GM12878 (cell line): ENCODE results near the gene PGRMC2. TPM values are rescaled to one million over a fixed set of nuclear protein-coding genes. Genes with fewer than 3 reads are reported as not detected.

Experiments used
- ATAC-seq: fragments of 200-7000 bp; cut with Tn5 transposase; 3 replicates; pipeline ENCODE4 v1.9.1; 2020; ENCODE audit warnings: mild to moderate bottlenecking, moderate library complexity
- BruUV-seq: library from RNA; stranded (reverse); fragments of 400-500 nt; replicated peaks from 2 replicates; lab custom pipeline; 2021; lab: Mats Ljungman, UMichigan
- CTCF ChIA-PET: fragments of 300-600 bp; sonication (Branson Sonifier 250); formaldehyde crosslinking; extraction: SDS; loops from one replicate; lab custom pipeline; 2021; ENCODE audit warnings: inconsistent platforms; lab: Yijun Ruan, JAX
- POLR2A ChIA-PET: fragments of 350-600 bp; formaldehyde crosslinking; extraction: SDS; loops from one replicate; lab custom pipeline; 2021; ENCODE audit warnings: inconsistent platforms; lab: Charles Lee
- RAD21 ChIA-PET: fragments of 300-600 bp; sonication (Branson Sonifier 250); formaldehyde crosslinking; loops from one replicate; lab custom pipeline; 2023; ENCODE audit warnings: antibody characterized with exemption; ENCODE audit not compliant: unreplicated experiment; lab: Charles Lee
- SMC1A ChIA-PET: fragments of 300-600 bp; sonication (Branson Sonifier 250); formaldehyde crosslinking; loops from one replicate; lab custom pipeline; 2023; ENCODE audit not compliant: unreplicated experiment, uncharacterized antibody; lab: Charles Lee
- DNase-seq: peaks from one replicate; pipeline ENCODE4 v3.0.0-alpha.2; 2011; ENCODE audit warnings: low read depth, low spot score
- FAIRE-seq: peaks from 3 replicates; lab custom pipeline; 2011; peaks lifted over from hg19 to GRCh38; lab: Jason Lieb, UNC
- H2AFZ ChIP-seq: 2 replicates; pipeline ENCODE4 v1.6.0; 2011; ENCODE audit warnings: low read depth, low read length, control low read depth; ENCODE audit not compliant: control insufficient read depth
- H3K27ac ChIP-seq: 2 replicates; pipeline ENCODE4 v1.5.1; 2011; ENCODE audit warnings: control low read depth; ENCODE audit not compliant: control insufficient read depth, insufficient read depth
- H3K27me3 ChIP-seq, 2 experiments: replicated peaks in 1 of 2; 2 replicates each; pipeline versions ENCODE4 v1.6.0 to v1.6.1; 2011; ENCODE audit warnings: low read length in 1 of 2; ENCODE audit not compliant: control insufficient read depth in 2 of 2, insufficient read depth in 2 of 2
- H3K36me3 ChIP-seq, 2 experiments: 2 replicates each; pipeline ENCODE4 v1.5.1; 2011; ENCODE audit warnings: low read length in 1 of 2; ENCODE audit not compliant: control insufficient read depth in 2 of 2, insufficient read depth in 2 of 2
- H3K4me1 ChIP-seq: 2 replicates; pipeline ENCODE4 v1.6.1; 2011; ENCODE audit warnings: mild to moderate bottlenecking, low read length, moderate library complexity, mixed read lengths; ENCODE audit not compliant: control insufficient read depth, insufficient read depth
- H3K4me2 ChIP-seq: 2 replicates; pipeline ENCODE4 v1.6.0; 2011; ENCODE audit warnings: control low read depth; ENCODE audit not compliant: control insufficient read depth, insufficient read depth
- H3K4me3 ChIP-seq: fragments of 200-600 bp; sonication (generic); 2 replicates; pipeline ENCODE4 v1.5.1; 2016
- H3K79me2 ChIP-seq: 2 replicates; pipeline ENCODE4 v1.6.0; 2011; ENCODE audit warnings: low read length; ENCODE audit not compliant: control insufficient read depth, insufficient read depth
- H3K9ac ChIP-seq: 2 replicates; pipeline ENCODE4 v1.8.0; 2011; ENCODE audit warnings: low read length, control low read depth, mixed read lengths; ENCODE audit not compliant: control insufficient read depth, insufficient read depth
- H3K9me3 ChIP-seq: replicated peaks from 3 replicates; pipeline ENCODE4 v1.5.1; 2011; ENCODE audit warnings: mild to moderate bottlenecking, low read length; ENCODE audit not compliant: control insufficient read depth, insufficient read depth
- H4K20me1 ChIP-seq: 2 replicates; pipeline ENCODE4 v1.6.0; 2011; ENCODE audit not compliant: control insufficient read depth, insufficient read depth
- ASH2L ChIP-seq: fragments of 300-600, 200-600 bp; sonication (generic); IDR thresholded peaks from 2 replicates; pipeline ENCODE4 v1.6.1; 2017; ENCODE audit warnings: low read depth, mild to moderate bottlenecking, borderline replicate concordance
- BMI1 ChIP-seq: fragments of 450-650 bp; IDR thresholded peaks from 2 replicates; pipeline ENCODE4 v1.6.1; 2016; ENCODE audit warnings: mild to moderate bottlenecking, moderate library complexity, borderline replicate concordance
- GATAD2B ChIP-seq: fragments of 450-650 bp; conservative IDR thresholded peaks from 2 replicates; pipeline ENCODE4 v1.6.1; 2017; ENCODE audit warnings: low read depth, mild to moderate bottlenecking, moderate library complexity
- IKZF1 ChIP-seq: fragments of 450-650 bp; conservative IDR thresholded peaks from 2 replicates; pipeline ENCODE4 v1.6.1; 2017; ENCODE audit warnings: antibody characterized with exemption, mild to moderate bottlenecking
- PAX5 ChIP-seq: IDR thresholded peaks from 2 replicates; pipeline ENCODE4 v1.6.1; 2011; ENCODE audit warnings: low read depth, low read length, borderline replicate concordance
- WGBS: methylation state at CpG from one replicate; pipeline ENCODE4 v1.1.6; 2016; ENCODE audit warnings: low lambda C conversion rate; ENCODE audit not compliant: insufficient replicate concordance, insufficient coverage; ENCODE audit errors: missing lambda C conversion rate; 5-methylcytosine and 5-hydroxymethylcytosine counted together
- in situ Hi-C: fragments of 300-500 bp; cut with MboI; formaldehyde crosslinking; loops from 9 replicates; pipeline ENCODE4 v1.14.3; 2018; ENCODE audit warnings: mixed read lengths
- intact Hi-C: fragments of 100-400 bp; cut with micrococcal nuclease; formaldehyde crosslinking; loops from one replicate; pipeline ENCODE4 v1.14.2; 2022; ENCODE audit not compliant: unreplicated experiment
- polyA plus RNA-seq, 11 experiments: library from polyadenylated mRNA; depleted of rRNA in 4 of 11; unstranded in 6 of 11; stranded (reverse) in 5 of 11; fragments of >200 nt; fragmentation: Nextera tagmentation in 4 of 11; fragmentation: Illumina TruSeq in 1 of 11; extraction: Ambion mirVana in 4 of 11; extraction: Trizol in 1 of 11; gene quantifications; 1 replicate in 1 of 11; 2 replicates in 10 of 11; pipeline versions ENCODE4 v1.2.1 to v1.2.3, GENCODE V29; 2011 to 2016; ENCODE audit warnings: inconsistent platforms in 2 of 11, missing spikeins in 2 of 11, low read depth in 1 of 11
- total RNA-seq, 4 experiments: library from RNA; depleted of rRNA in 3 of 4; stranded (reverse); fragments of >200 nt in 3 of 4; fragmentation: Illumina TruSeq in 1 of 4; extraction: Trizol in 1 of 4; gene quantifications; 2 replicates each; pipeline versions ENCODE4 v1.2.1 to v1.2.3, GENCODE V29; 2013 to 2021
- TF ChIP-seq, protein P1 (sequence below): IDR thresholded peaks from 2 replicates; pipeline ENCODE4 v1.6.1; 2012; ENCODE audit warnings: low read depth, low read length, improper control_type of control experiment
- TF ChIP-seq, protein P2 (sequence below): fragments of 450-650 bp; IDR thresholded peaks from 2 replicates; pipeline ENCODE4 v1.6.1; 2017; ENCODE audit warnings: mild to moderate bottlenecking

The PGRMC2 gene
- total and polyA plus RNA-seq, 10 of the 15 experiments (the other 5 are each of a cell fraction or from before 2014, with no cell fraction given), result 6.3 to 38.4 (median 12.0) TPM

DNA sequence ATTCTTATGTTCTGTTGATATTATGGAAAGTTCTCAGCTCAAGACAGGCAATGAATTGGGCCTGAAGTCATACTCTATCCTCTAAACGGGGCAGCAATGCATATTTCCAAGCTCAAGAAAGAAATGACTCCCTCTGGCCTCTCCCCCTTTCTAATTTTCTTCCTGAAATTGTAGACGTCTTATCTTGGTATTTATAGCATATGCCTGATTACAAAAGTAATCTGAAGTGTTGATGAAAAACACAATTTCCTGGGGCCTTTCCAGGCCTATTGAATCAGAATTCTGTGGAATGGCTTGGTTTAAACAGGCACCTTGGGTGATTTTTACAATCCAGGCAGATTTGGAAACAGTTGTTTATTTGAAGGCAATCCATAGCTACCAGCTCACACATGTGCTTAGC lies 21.4 kb upstream of the PGRMC2 start:
- no peaks in the 10 kb centered on the region for H3K27me3 ChIP-seq
- no peak for ATAC-seq
- CTCF ChIA-PET, result interaction anchor here (0.6 kb wide), 1 partner anchor 748 kb away, joined by 3 read pairs; no protein-coding TSS in a partner anchor
- in situ Hi-C loops, result no loop called here
- TF ChIP-seq BMI1 (no peak), GATAD2B (no peak), PAX5 (no peak), IKZF1 (no peak), ASH2L (no peak)
- TF ChIP-seq, protein P1, sequence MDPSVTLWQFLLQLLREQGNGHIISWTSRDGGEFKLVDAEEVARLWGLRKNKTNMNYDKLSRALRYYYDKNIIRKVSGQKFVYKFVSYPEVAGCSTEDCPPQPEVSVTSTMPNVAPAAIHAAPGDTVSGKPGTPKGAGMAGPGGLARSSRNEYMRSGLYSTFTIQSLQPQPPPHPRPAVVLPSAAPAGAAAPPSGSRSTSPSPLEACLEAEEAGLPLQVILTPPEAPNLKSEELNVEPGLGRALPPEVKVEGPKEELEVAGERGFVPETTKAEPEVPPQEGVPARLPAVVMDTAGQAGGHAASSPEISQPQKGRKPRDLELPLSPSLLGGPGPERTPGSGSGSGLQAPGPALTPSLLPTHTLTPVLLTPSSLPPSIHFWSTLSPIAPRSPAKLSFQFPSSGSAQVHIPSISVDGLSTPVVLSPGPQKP, result no peak
- TF ChIP-seq, protein P2, sequence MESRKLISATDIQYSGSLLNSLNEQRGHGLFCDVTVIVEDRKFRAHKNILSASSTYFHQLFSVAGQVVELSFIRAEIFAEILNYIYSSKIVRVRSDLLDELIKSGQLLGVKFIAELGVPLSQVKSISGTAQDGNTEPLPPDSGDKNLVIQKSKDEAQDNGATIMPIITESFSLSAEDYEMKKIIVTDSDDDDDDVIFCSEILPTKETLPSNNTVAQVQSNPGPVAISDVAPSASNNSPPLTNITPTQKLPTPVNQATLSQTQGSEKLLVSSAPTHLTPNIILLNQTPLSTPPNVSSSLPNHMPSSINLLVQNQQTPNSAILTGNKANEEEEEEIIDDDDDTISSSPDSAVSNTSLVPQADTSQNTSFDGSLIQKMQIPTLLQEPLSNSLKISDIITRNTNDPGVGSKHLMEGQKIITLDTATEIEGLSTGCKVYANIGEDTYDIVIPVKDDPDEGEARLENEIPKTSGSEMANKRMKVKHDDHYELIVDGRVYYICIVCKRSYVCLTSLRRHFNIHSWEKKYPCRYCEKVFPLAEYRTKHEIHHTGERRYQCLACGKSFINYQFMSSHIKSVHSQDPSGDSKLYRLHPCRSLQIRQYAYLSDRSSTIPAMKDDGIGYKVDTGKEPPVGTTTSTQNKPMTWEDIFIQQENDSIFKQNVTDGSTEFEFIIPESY, result no peak
- H3K4me3 ChIP-seq, result no peak overlapping the region
- no peaks in the 10 kb centered on the region for H4K20me1 ChIP-seq
- intact Hi-C loops, result no loop called here
- H3K79me2 ChIP-seq, result no peaks in the 10 kb centered on the region
- RAD21 ChIA-PET, result no interaction called here
- no peak for FAIRE-seq
- no peaks in the 10 kb centered on the region for H3K4me1 ChIP-seq
- H2AFZ ChIP-seq, result no peak overlapping the region
- no peak overlapping the region for H3K27ac ChIP-seq
- no TSS peak for BruUV-seq
- POLR2A ChIA-PET, result no interaction called here
- SMC1A ChIA-PET, result no interaction called here
- no peak overlapping the region for H3K4me2 ChIP-seq
- WGBS, result 29% methylated on average over 2 of the region's 2 CpGs
- H3K36me3 ChIP-seq, result no peaks in the 10 kb centered on the region
- DNase-seq, result no peak
- H3K9ac ChIP-seq, result no peak overlapping the region
- no peaks in the 10 kb centered on the region for H3K9me3 ChIP-seq
